ENCODE data around the gene FAM9B.
"Not testable (repeated sequence)": the region's sequence is repeated elsewhere in the genome, so short reads cannot be mapped to it uniquely, and the experiment has no call there.

The FAM9B gene

GRCh38 chrX:9033989-9034388 lies at the start of gene FAM9B:
TSS of gene FAM9B (minus strand) at chrX:9034127. CDS start at chrX:9032986, 1,141 bp downstream.
- DNase-seq, result no peak

- DNase-seq, result no peak
These were observed 47.3 kb upstream of the FAM9B start for GRCh38 chrX:9081271-9081670.

GRCh38 chrX:9074326-9074725 lies 40.4 kb upstream of the FAM9B start:
- no peak for DNase-seq

GRCh38 chrX:9072281-9072680 lies 38.4 kb upstream of the FAM9B start:
- DNase-seq, result no peak

- DNase-seq, result no peak
These were observed 37.2 kb upstream of the FAM9B start for GRCh38 chrX:9071031-9071650.

GRCh38 chrX:9069573-9069972 lies 35.6 kb upstream of the FAM9B start:
- no peak for DNase-seq

GRCh38 chrX:9064694-9065093 lies 30.8 kb upstream of the FAM9B start:
- no peak for DNase-seq

- no peak for DNase-seq
These were observed 28.7 kb upstream of the FAM9B start for GRCh38 chrX:9062641-9063040.

- no peak for DNase-seq
These were observed 21.4 kb upstream of the FAM9B start for GRCh38 chrX:9055354-9055753.

GRCh38 chrX:9052081-9052480 lies 18.2 kb upstream of the FAM9B start:
- no peak for DNase-seq

- DNase-seq, result no peak
These were observed 16.4 kb upstream of the FAM9B start for GRCh38 chrX:9050331-9050730.

- no peak for DNase-seq
These were observed 14.9 kb upstream of the FAM9B start for GRCh38 chrX:9048801-9049200.

GRCh38 chrX:9038244-9038643 lies 4.3 kb upstream of the FAM9B start:
- DNase-seq, result no peak

GRCh38 chrX:9037296-9037695 lies 3.4 kb upstream of the FAM9B start:
- no peak for DNase-seq

GRCh38 chrX:9033586-9033985 lies 341 bp downstream of the FAM9B start:
- DNase-seq, result no peak

- no peak for DNase-seq
These were observed 748 bp downstream of the FAM9B start for GRCh38 chrX:9033179-9033578.

- no peak for DNase-seq
These were observed 10.6 kb downstream of the FAM9B start for GRCh38 chrX:9023293-9023692.

GRCh38 chrX:9019151-9019550 lies 14.8 kb downstream of the FAM9B start:
- DNase-seq, result no peak

GRCh38 chrX:9018332-9018731 lies 15.6 kb downstream of the FAM9B start:
- DNase-seq, result not testable (repeated sequence)

GRCh38 chrX:9003041-9003440 lies 30.9 kb downstream of the FAM9B start:
- no peak for DNase-seq

GRCh38 chrX:8988446-8988845 lies 45.5 kb downstream of the FAM9B start:
- no peak for DNase-seq

- DNase-seq, result no peak
These were observed 46.2 kb downstream of the FAM9B start for GRCh38 chrX:8987672-8988250.

- DNase-seq, result no peak
These were observed 49.7 kb downstream of the FAM9B start for GRCh38 chrX:8984231-8984630.

GRCh38 chrX:8981723-8982122 lies 52.2 kb downstream of the FAM9B start:
- no peak for DNase-seq

- DNase-seq, result no peak
These were observed 53.2 kb downstream of the FAM9B start for GRCh38 chrX:8980756-8981155.

All from NCI-H526 treated with DMSO at 0.1 percent for 48 hours (cell line).